ENCODE measurements around the gene OR10AD1.

GRCh38 chr12:48165089-48165981 lies 37.8 kb downstream of the OR10AD1 start:
- TF ChIP-seq CTCF (conservative IDR thresholded peaks at IDR 0.05 in 1 of 2, IDR thresholded peaks at IDR 0.05 in 1 of 2; ENCODE audit: extremely low read depth in 1 of 2, insufficient read depth in 1 of 2, low read depth in 1 of 2, low read length in 2 of 2) (peak; percentile 95 to 98), EZH2 (IDR thresholded peaks at IDR 0.05; ENCODE audit: borderline replicate concordance, low read length) (no peak)
